ENCODE measurements around the gene TBC1D20.

The TBC1D20 gene

GRCh38 chr20:437787-438486 is 24.4 kb downstream of the TBC1D20 start:
- DNase-seq: no peak

GRCh38 chr20:436476-436875 is 25.9 kb downstream of the TBC1D20 start:
- DNase-seq: no peak

- no peak for DNase-seq
Measured at GRCh38 chr20:435558-435957, 26.8 kb downstream of the TBC1D20 start.

GRCh38 chr20:434661-435419 is 27.5 kb downstream of the TBC1D20 start:
- DNase-seq: no peak

- no peak for DNase-seq
Measured at GRCh38 chr20:434221-434620, 28.1 kb downstream of the TBC1D20 start.

GRCh38 chr20:433300-433975 is 28.9 kb downstream of the TBC1D20 start:
- DNase-seq: no peak

GRCh38 chr20:432677-433299 is 29.5 kb downstream of the TBC1D20 start:
- no peak for DNase-seq

GRCh38 chr20:432208-432607 is 30.1 kb downstream of the TBC1D20 start:
- DNase-seq: no peak

- no peak for DNase-seq
Measured at GRCh38 chr20:431012-431904, 31.1 kb downstream of the TBC1D20 start.

GRCh38 chr20:430091-430999 is 32.0 kb downstream of the TBC1D20 start:
- DNase-seq: no peak

- DNase-seq: no peak
Measured at GRCh38 chr20:428658-429200, 33.6 kb downstream of the TBC1D20 start.

- DNase-seq: no peak
Measured at GRCh38 chr20:427849-428657, 34.3 kb downstream of the TBC1D20 start.

GRCh38 chr20:427401-427800 is 34.9 kb downstream of the TBC1D20 start:
- DNase-seq: no peak

- no peak for DNase-seq
Measured at GRCh38 chr20:426566-426965, 35.8 kb downstream of the TBC1D20 start.

GRCh38 chr20:421685-422250 is 40.6 kb downstream of the TBC1D20 start:
- no peak for DNase-seq

- DNase-seq: no peak
Measured at GRCh38 chr20:420721-421574, 41.4 kb downstream of the TBC1D20 start.

GRCh38 chr20:420166-420620 is 42.1 kb downstream of the TBC1D20 start:
- DNase-seq: no peak

GRCh38 chr20:419556-420165 is 42.7 kb downstream of the TBC1D20 start:
- DNase-seq: no peak

Measured in T1000 (cell line).